Measurements from ENCODE around the gene GATAD2B.
"Not testable (repeated sequence)": the region's sequence is repeated elsewhere in the genome, so short reads cannot be mapped to it uniquely, and the experiment has no call there.

GATAD2B gene

DNA sequence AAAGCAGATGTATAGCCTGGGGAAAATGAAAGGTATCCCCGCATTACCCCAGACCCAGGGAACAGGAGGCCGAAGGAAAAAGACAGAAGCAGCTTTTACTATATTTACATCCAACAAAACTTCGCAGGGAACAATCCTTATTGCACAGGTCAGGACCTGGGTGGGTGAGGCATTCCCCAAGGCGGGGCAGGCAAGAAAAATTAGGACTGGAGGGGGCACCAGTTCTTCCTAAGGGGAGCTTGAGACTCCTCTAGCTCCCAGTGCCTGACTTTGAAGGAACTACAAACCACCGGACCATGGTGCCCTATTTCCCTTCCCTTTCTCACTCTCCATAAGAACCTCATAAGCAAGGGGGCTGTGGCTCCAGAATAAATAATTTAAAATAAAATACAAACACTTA lies 6.7 kb upstream of the GATAD2B start:
- DNase-seq, result no peak

- DNase-seq, result no peak
Measured at GRCh38 chr1:153928791-153929341, 6.1 kb upstream of the GATAD2B start.

DNA sequence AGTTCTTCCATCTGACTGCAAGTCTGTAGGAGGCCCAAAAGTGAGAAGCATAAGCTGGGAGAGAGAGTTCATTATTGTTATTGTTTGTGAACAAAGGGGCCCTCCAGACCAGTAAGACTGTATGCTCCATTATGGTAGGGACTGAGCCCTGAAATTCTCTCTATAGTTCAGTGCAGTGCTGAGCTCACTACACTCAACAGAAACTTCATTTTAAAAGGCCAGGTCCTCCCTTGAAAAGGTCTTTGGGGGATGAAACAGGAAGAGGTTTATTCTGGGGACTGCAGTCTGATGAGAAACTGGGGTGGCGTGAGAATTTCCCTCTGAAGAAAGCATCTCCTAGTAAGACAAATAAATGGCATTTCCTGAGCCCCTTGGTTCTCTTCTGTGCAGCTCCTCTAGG lies 5.5 kb upstream of the GATAD2B start:
- no peak for DNase-seq

GRCh38 chr1:153926405-153926804 lies 3.6 kb upstream of the GATAD2B start:
- DNase-seq, result no peak

DNA sequence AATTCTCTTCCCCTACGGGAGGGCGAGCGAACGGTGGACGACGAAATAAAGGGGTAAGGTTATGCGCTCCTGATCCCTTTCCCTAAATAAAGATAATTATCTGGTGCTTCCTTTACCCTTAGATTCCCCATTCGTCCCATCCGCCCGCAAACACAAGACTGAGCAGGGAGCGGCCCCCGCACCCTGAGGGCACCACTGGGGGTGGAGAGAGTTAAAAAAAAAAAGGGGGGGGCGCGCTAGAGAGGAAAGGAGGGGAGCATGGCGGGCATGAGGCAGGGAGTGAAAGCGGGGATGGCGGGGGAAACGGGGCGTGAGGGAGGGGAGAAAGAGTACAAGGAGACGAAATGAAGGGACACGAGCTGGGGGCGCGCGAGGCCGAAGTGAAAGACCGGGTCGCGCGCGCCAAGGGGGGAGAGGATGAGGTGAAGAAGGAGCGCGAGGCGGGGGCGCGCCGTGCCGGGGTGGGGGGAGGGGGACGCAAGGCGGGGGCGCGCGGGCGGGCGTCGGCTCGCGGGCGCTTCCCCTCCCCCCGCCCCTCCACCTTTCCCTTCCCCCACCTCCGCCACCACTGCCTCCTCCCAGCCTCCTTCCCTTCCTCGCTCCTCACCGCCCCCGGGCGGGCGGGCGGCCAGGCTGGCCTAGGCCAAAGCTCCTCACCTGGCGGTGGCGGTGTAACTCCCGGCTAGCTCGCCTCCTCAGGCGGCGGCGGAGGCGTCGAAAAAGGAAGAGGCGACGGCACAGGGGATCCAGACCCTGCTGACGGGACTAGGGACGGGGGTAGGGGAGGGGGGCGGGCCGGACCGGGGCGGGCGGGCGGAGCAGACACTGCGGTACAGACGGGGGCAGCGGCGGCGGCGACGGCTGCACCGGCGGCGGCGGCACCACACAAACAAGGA lies 448 bp downstream of the GATAD2B start:
- DNase-seq, result peak; percentile 29

DNA sequence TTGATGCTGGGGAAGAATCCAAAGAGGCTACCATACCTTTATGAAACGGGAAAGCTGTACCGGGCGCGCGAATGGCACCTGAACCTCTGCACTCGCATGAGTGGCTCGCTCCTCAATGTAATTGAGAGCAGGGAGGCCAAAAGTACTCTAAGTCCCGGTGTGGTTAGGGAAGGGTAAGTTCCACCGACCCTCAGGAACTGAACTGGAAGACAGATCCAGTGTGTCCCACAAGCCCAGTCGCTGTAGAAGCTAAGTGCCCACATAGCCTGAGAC lies 1.0 kb downstream of the GATAD2B start:
- no peak for DNase-seq

GRCh38 chr1:153921080-153921802 lies 1.5 kb downstream of the GATAD2B start:
- DNase-seq, result no peak

DNA sequence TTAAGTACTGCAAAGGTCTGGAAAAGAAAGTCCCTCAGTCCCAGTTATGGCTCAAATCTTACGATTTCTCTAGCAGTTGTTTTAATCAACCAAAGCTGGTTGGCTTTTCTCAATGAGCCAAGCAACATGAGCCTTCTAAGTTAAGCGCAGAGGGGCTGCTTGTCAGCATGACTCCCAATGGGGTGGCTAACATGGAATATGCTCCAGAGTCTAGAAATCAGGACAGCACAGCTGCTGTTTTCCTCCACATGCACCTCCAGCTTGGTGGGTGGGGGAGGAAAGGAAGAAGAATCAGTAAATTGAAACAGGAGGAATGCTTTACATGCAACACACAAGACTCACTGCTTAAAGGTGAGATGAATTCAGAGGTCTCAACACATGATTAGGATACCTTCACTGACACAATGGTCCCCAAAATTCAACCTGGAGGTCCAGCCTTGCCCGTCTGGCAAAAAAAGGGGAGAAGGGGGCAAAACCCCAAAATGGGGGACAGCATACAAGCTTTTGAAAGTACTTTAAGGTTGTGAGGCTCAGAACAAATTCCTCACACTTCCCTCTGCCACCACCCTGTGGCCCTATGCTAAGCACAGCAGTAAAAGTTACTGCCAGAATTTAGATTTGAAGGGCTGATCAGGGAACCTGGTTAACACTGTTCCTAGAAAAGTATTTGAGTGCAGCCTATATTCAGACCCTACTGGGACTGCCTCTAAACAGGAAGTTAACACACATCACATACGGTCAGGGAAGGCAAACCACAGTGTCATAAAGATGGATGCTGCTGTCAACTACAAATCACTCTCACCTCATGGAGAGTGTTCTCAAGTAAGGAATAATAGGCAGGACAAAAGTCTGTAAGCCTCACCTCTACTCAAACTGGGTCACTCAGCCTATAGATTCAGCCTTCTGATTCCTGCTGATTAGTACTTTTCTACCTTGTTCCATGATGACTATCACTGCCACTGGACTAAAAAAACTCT lies 2.6 kb downstream of the GATAD2B start:
- DNase-seq, result peak; percentile 33

- no peak for DNase-seq
Measured at GRCh38 chr1:153916297-153916696, 6.5 kb downstream of the GATAD2B start.

- no peak for DNase-seq
Measured at GRCh38 chr1:153912349-153912748, 10.4 kb downstream of the GATAD2B start.

GRCh38 chr1:153910560-153910959 lies 12.2 kb downstream of the GATAD2B start:
- not testable (repeated sequence) for DNase-seq

GRCh38 chr1:153908071-153908470 lies 14.7 kb downstream of the GATAD2B start:
- no peak for DNase-seq

DNA sequence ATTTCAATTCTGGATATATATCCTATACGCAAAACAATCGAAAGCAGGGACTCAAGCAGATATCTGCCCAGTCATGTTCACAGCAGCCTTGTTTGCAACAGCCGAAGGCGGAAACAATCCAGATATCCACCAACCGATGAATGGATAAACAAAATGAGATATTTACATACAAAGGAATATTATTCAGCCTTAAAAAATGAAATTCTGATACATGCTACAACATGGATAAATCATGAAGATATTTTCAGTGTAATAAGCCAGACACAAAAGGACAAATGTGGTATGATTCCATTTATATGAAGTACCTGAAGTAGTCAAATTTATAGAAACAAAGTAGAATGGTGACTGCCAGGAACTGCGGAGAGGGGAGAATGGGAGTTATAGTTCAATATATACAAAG lies 15.6 kb downstream of the GATAD2B start:
- no peak for DNase-seq

DNA sequence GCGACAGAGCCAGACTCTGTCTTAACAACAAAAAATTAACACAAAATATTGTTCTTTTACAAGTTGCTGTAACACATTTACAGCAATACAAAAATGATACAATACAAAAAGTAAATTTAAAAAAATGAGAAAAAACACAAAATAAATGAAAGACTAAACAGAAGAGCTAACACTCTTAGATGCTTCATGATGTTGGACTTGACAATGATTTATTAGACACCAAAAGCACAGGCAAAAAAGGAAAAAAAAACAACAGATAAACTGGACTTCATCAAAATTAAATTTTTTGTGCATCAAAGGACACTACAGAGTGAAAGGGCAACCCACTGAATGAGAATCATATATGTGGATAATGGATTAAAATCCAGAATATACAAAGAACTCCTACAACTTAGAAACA lies 16.4 kb downstream of the GATAD2B start:
- DNase-seq, result no peak

GRCh38 chr1:153905908-153906307 lies 16.9 kb downstream of the GATAD2B start:
- not testable (repeated sequence) for DNase-seq

DNA sequence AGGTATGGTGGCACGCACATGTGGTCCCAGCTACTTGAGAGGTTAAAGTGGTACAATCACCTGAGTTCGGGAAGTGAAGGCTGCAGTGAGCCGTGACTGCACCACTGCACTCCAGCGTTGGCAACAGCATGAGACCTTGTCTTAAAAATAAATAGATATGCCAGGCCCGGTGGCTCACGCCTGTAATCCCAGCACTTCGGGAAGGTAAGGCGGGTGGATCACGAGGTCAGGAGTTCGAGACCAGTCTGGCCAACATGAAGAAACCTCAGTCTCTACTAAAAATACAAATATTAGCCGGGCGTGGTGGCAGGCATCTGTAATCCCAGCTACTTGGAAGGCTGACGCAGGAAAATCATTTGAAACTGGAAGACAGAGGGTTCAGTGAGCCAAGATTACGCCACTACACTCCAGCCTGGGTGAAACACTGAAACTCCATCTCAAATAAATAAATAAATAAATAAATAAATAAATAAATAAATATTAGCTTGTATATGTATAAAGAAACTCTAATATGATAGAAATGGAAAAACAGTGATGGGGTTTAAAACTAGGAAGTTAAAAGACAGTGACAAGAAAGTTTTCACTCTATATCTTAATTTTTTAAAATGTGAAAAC lies 18.8 kb downstream of the GATAD2B start:
- no peak for DNase-seq

DNA sequence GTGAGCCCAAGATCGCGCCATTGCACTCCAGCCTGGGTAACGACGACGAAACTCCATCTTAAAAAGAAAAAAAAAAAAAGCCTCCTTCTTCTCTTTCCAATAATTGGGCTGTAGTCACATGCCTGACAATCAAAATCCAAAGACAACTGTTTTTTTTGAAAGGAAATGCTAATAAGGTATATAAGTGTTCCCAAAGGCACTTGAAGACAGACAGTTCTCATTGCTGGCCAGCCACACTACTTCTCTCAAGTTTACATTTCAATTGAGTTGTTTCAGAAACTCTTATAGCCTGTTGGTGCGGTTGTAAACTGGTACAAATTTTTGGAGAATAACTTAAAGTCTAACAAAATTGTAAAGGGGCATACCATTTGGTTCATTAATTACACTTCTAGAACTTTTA lies 23.3 kb downstream of the GATAD2B start:
- DNase-seq, result no peak

- DNase-seq, result not testable (repeated sequence)
Measured at GRCh38 chr1:153895866-153896265, 26.9 kb downstream of the GATAD2B start.

DNA sequence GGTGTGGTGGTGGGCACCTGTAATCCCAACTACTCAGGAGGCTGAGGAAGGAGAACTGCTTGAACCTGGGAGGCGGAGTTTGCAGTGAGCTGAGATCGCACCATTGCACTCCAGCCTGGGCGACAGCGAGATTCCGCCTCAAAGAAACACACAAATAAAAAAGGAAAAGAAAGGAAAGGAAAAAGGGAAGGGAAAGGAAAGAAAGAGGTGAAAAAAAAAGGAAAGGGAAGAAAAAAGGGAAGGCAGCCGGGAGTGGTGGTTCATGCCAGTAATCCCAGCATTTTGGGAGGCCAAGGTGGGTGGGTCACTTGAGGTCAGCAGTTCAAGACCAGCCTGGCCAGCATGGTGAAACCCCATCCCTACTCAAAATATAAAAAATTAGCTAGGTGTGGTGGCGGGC lies 31.7 kb downstream of the GATAD2B start:
- not testable (repeated sequence) for DNase-seq

DNA sequence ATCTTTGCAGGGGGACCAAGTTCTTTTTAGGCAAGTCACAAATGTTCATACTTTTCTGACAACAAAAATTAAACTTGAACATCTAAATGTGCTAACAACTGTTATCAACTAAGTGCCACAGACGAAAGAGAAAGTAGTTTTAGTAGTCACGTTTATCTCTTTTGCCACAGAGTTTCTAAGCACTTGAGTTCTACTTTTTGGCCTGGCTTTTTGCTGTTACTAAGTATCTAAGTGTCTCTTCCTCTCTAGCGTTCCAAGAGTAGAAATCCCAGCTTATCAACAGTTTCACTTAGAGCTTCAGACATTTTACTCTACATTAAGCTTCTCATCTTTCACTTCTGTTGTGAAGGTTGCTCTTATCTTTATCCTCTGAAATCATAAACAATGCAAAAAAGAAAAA lies 34.2 kb downstream of the GATAD2B start:
- DNase-seq, result no peak

DNA sequence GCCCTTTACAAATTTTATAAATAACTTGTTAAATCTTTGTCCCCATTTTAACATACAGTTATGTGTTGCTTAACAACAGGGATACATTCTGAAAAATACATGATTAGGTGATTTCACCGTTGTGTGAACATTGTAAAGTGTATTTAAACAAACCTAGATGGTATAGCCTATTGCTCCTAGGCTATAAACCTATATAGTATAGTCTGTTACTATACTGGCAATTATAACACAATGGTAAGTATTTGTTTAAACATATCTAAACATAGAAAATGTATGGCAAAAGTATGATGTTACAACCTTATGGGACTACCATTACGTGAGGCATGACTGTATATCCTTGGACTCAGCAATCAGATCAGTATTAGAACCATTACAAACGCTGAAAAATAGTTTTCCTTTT lies 36.6 kb downstream of the GATAD2B start:
- DNase-seq, result no peak

DNA sequence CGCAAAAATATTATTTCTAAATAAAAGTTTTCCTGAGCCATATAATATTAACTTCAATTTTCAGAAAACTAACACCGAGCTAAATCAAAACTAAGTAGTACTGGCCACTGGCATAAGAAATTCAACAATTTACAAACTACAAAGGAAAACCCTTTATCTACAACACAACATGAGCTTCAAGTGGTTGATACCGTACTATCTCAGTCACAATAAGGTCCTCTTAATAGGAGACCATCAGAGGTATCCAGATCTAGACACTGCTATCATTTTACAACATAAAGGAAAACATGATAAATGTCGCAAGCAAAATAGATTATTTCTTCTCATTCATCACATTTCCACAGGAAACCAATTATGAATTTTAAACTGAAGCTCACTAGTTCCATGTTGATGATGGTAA lies 39.5 kb downstream of the GATAD2B start:
- DNase-seq, result no peak
